Measurements from ENCODE around the gene RIN3. TPM values are rescaled to one million over a fixed set of nuclear protein-coding genes. Genes with fewer than 3 reads are reported as not detected.

RIN3 gene
- total and polyA plus RNA-seq, 10 of the 15 experiments (the other 5 are each of a cell fraction or from before 2014, with no cell fraction given): 0.91 to 23.3 (median 6.3) TPM

GRCh38 chr14:92644171-92644969, 130.8 kb downstream of the RIN3 start:
- in situ Hi-C loops (cut with MboI) (no loop called here), intact Hi-C loops (cut with micrococcal nuclease; ENCODE audit: unreplicated experiment) (no loop called here)
- ATAC-seq: no peak
- H3K79me2 ChIP-seq (ENCODE audit: control insufficient read depth, insufficient read depth, low read length): no peaks in the 10 kb centered on the region
- peaks cover 4% of the 10 kb centered on the region; the same call in 2 of the 3 replicates for H3K9me3 ChIP-seq (replicated peaks; ENCODE audit: control insufficient read depth, insufficient read depth, low read length)
- H3K9ac ChIP-seq (ENCODE audit: control insufficient read depth, insufficient read depth, low read length): no peak overlapping the region
- BruUV-seq (replicated peaks): no TSS peak
- SMC1A ChIA-PET (ENCODE audit: uncharacterized antibody, unreplicated experiment): interaction anchor here (1.4 to 4.1 kb wide), 3 partner anchors 9 to 30 kb away, joined by 3 to 30 read pairs (median 4); no protein-coding TSS in a partner anchor
- H3K4me1 ChIP-seq (ENCODE audit: control insufficient read depth, insufficient read depth, low read length): peaks cover 20% of the 10 kb centered on the region
- no peak for FAIRE-seq
- WGBS (ENCODE audit: insufficient coverage, insufficient replicate concordance, low lambda C conversion rate, missing lambda C conversion rate): 77% methylated on average over 9 of the region's 9 CpGs
- no peak for DNase-seq (ENCODE audit: low read depth, low spot score)
- no peak overlapping the region for H2AFZ ChIP-seq (ENCODE audit: control insufficient read depth, low read depth, low read length)
- no peak overlapping the region for H3K4me3 ChIP-seq
- CTCF ChIA-PET: interaction anchor here (0.6 kb wide), 1 partner anchor 1126 kb away, joined by 3 read pairs; no protein-coding TSS in a partner anchor
- POLR2A ChIA-PET: interaction anchor here (1.3 kb wide), 1 partner anchor 8 kb away, joined by 3 read pairs; no protein-coding TSS in a partner anchor
- H3K36me3 ChIP-seq (ENCODE audit: control insufficient read depth in 2 of 2, insufficient read depth in 2 of 2, low read length in 1 of 2): peaks cover 0 to 4% of the 10 kb centered on the region in 2 experiments; a peak in 2 of 4 replicates
- no peak overlapping the region for H3K4me2 ChIP-seq (ENCODE audit: control insufficient read depth, insufficient read depth)
- H3K27ac ChIP-seq (ENCODE audit: control insufficient read depth, insufficient read depth): no peak overlapping the region
- no peaks in the 10 kb centered on the region for H4K20me1 ChIP-seq (ENCODE audit: control insufficient read depth, insufficient read depth)
- H3K27me3 ChIP-seq (replicated peaks in 1 of 2; ENCODE audit: control insufficient read depth in 2 of 2, insufficient read depth in 2 of 2, low read length in 1 of 2): no peaks in the 10 kb centered on the region
- no peak for TF ChIP-seq LARP7 (IDR thresholded peaks at IDR 0.05)
- TF ChIP-seq CBX3 (IDR thresholded peaks at IDR 0.05; ENCODE audit: borderline replicate concordance, low read depth): no peak
- TF ChIP-seq SPI1 (IDR thresholded peaks at IDR 0.05; ENCODE audit: borderline replicate concordance, insufficient read depth, low read depth, low read length): no peak
- TF ChIP-seq KAT2A (conservative IDR thresholded peaks at IDR 0.05; ENCODE audit: control insufficient read depth, low read depth, low read length): no peak
- RAD21 ChIA-PET (ENCODE audit: unreplicated experiment): no interaction called here

- Histone ChIP-seq H3K9me3 (replicated peaks; ENCODE audit: control insufficient read depth, insufficient read depth, low read length) (peaks cover 4% of the 10 kb centered on the region; the same call in 2 of the 3 replicates), H3K4me2 (ENCODE audit: control insufficient read depth, insufficient read depth) (no peak overlapping the region), H4K20me1 (ENCODE audit: control insufficient read depth, insufficient read depth) (no peaks in the 10 kb centered on the region), H3K36me3 (ENCODE audit: control insufficient read depth in 2 of 2, insufficient read depth in 2 of 2, low read length in 1 of 2) (peaks cover 0 to 4% of the 10 kb centered on the region in 2 experiments; a peak in 2 of 4 replicates), H3K9ac (ENCODE audit: control insufficient read depth, insufficient read depth, low read length) (no peak overlapping the region), H3K27ac (ENCODE audit: control insufficient read depth, insufficient read depth) (no peak overlapping the region), H3K27me3 (replicated peaks in 1 of 2; ENCODE audit: control insufficient read depth in 2 of 2, insufficient read depth in 2 of 2, low read length in 1 of 2) (no peaks in the 10 kb centered on the region), H3K4me1 (ENCODE audit: control insufficient read depth, insufficient read depth, low read length) (peaks cover 20% of the 10 kb centered on the region), H3K79me2 (ENCODE audit: control insufficient read depth, insufficient read depth, low read length) (no peaks in the 10 kb centered on the region), H3K4me3 (no peak overlapping the region), H2AFZ (ENCODE audit: control insufficient read depth, low read depth, low read length) (no peak overlapping the region)
- intact Hi-C loops (cut with micrococcal nuclease; ENCODE audit: unreplicated experiment) (no loop called here), in situ Hi-C loops (cut with MboI) (no loop called here)
- BruUV-seq (replicated peaks): no TSS peak
- SMC1A ChIA-PET (ENCODE audit: uncharacterized antibody, unreplicated experiment): interaction anchor here (1.3 to 4.1 kb wide), 6 partner anchors 10 to 39 kb away, joined by 3 to 30 read pairs (median 5); no protein-coding TSS in a partner anchor
- WGBS (ENCODE audit: insufficient coverage, insufficient replicate concordance, low lambda C conversion rate, missing lambda C conversion rate): 80% methylated on average over 9 of the region's 9 CpGs
- CTCF ChIA-PET: interaction anchor here (0.6 to 1.7 kb wide), 3 partner anchors 56 to 1126 kb away, joined by 3 to 6 read pairs (median 4); no protein-coding TSS in a partner anchor
- RAD21 ChIA-PET (ENCODE audit: unreplicated experiment): interaction anchor here (1.5 kb wide), 1 partner anchor 9 kb away, joined by 3 read pairs; no protein-coding TSS in a partner anchor
- FAIRE-seq (no peak), DNase-seq (ENCODE audit: low read depth, low spot score) (no peak), ATAC-seq (no peak)
- POLR2A ChIA-PET: interaction anchor here (0.5 to 1.3 kb wide), 2 partner anchors 9 to 20 kb away, joined by 3 to 6 read pairs; no protein-coding TSS in a partner anchor
- TF ChIP-seq ASH2L (IDR thresholded peaks at IDR 0.05; ENCODE audit: borderline replicate concordance, low read depth) (no peak), SMC3 (IDR thresholded peaks at IDR 0.05; ENCODE audit: borderline replicate concordance, low read length) (no peak), SRF (IDR thresholded peaks at IDR 0.05; ENCODE audit: low read depth in 2 of 2, low read length in 2 of 2) (no peak), PAX8 (IDR thresholded peaks at IDR 0.05) (no peak), MXI1 (IDR thresholded peaks at IDR 0.05; ENCODE audit: low read depth, low read length) (no peak), NR2F1 (conservative IDR thresholded peaks at IDR 0.05) (no peak), RELA (IDR thresholded peaks at IDR 0.05; ENCODE audit: borderline replicate concordance, partially characterized antibody) (no peak), PAX5 (IDR thresholded peaks at IDR 0.05; ENCODE audit: borderline replicate concordance, low read depth, low read length) (no peak), IKZF2 (IDR thresholded peaks at IDR 0.05) (no peak), GABPA (IDR thresholded peaks at IDR 0.05; ENCODE audit: low read depth) (no peak), LARP7 (IDR thresholded peaks at IDR 0.05) (no peak), TBL1XR1 (IDR thresholded peaks at IDR 0.05; ENCODE audit: low read depth, low read length) (no peak)
Observed at GRCh38 chr14:92644970-92645515, 131.5 kb downstream of the RIN3 start.
